Kidney (tissue), 14 donors: ENCODE data around the gene TTYH1. TPM values are rescaled to one million over a fixed set of nuclear protein-coding genes. Genes with fewer than 3 reads are reported as not detected.
A peak's percentile ranks its signal among the peaks of the same experiment; 100 is the strongest.

Experiments
- DNase-seq, 5 donors: peaks; one replicate each; pipeline ENCODE4 v3.0.0-alpha.2; 2013 to 2020
- FAIRE-seq: peaks from 2 replicates; lab custom pipeline; 2012; peaks lifted over from hg19 to GRCh38; lab: Jason Lieb, UNC
- H3K27ac ChIP-seq, 2 donors: one replicate each; pipeline ENCODE4 v1.7.0; 2013; ENCODE audit warnings: low read depth in 2 of 2, low read length in 2 of 2, inconsistent platforms in 1 of 2
- H3K27me3 ChIP-seq: one replicate; pipeline ENCODE4 v1.7.1; 2013; ENCODE audit warnings: low read length, inconsistent platforms; ENCODE audit not compliant: control insufficient read depth, insufficient read depth
- H3K36me3 ChIP-seq, 3 donors: one replicate each; pipeline versions ENCODE4 v1.7.0 to v1.7.1; 2013; ENCODE audit warnings: low read length in 3 of 3, control low read depth in 1 of 3, inconsistent platforms in 1 of 3; ENCODE audit not compliant: insufficient read depth in 3 of 3, control insufficient read depth in 2 of 3
- H3K4me1 ChIP-seq, 3 donors: one replicate each; pipeline versions ENCODE4 v1.7.0 to v1.7.1; 2013; ENCODE audit warnings: low read length in 3 of 3, inconsistent platforms in 1 of 3, low read depth in 1 of 3; ENCODE audit not compliant: control insufficient read depth in 2 of 3, insufficient read depth in 2 of 3
- H3K4me3 ChIP-seq, 3 donors: one replicate each; pipeline versions ENCODE4 v1.7.0 to v1.8.1; 2013; ENCODE audit warnings: low read length in 3 of 3, control low read depth in 1 of 3, inconsistent platforms in 1 of 3
- H3K9ac ChIP-seq, 3 donors: one replicate each; pipeline versions ENCODE4 v1.7.0 to v1.7.1; 2013; ENCODE audit warnings: low read length in 3 of 3, control low read depth in 1 of 3, inconsistent platforms in 1 of 3
- H3K9me3 ChIP-seq, 3 donors: one replicate each; pipeline versions ENCODE4 v1.7.0 to v1.7.1; 2013; ENCODE audit warnings: low read length in 3 of 3, control low read depth in 1 of 3, inconsistent platforms in 1 of 3; ENCODE audit not compliant: control insufficient read depth in 2 of 3, insufficient read depth in 1 of 3
- intact Hi-C: fragments of 100-400 bp; cut with DNase I; formaldehyde crosslinking; loops from one replicate; pipeline ENCODE4 v1.11.1; 2022
- polyA plus RNA-seq: library from polyadenylated mRNA; stranded (reverse); fragments of 350-450 nt; fragmentation: Illumina TruSeq; extraction: RNeasy Lipid Tissue Mini Kit (QIAGEN cat#74804); gene quantifications from one replicate; pipeline ENCODE4 v1.2.3, GENCODE V29; 2014; ENCODE audit warnings: low read depth, low replicate concordance; ENCODE audit not compliant: insufficient read depth
- total RNA-seq: library from RNA; stranded (reverse); fragmentation: NEBNext Ultra II Directional; extraction: Animal tissue kit (Norgen Biotek cat#: 25700); gene quantifications from one replicate; pipeline ENCODE4 v1.2.1, GENCODE V29; 2021
- TF ChIP-seq, protein P1 (sequence below): IDR thresholded peaks from 3 replicates; pipeline ENCODE4 v1.5.1; 2012; ENCODE audit warnings: mild to moderate bottlenecking, moderate library complexity, borderline replicate concordance; ENCODE audit not compliant: insufficient read depth; ENCODE audit errors: extremely low read depth
- donor health status: control.
- donor health status: control.
- donor health status: control.
- donor health status: control.
- donor health status: control.
- donor health status: DM: yes; HTN: yes; CAD: no.
- donor health status: Normal renal cell carcinoma (clear cell type).

Gene TTYH1
- total and polyA plus RNA-seq, 2 donors from 2014 or later, result 1.5 to 1.9 TPM

DNA sequence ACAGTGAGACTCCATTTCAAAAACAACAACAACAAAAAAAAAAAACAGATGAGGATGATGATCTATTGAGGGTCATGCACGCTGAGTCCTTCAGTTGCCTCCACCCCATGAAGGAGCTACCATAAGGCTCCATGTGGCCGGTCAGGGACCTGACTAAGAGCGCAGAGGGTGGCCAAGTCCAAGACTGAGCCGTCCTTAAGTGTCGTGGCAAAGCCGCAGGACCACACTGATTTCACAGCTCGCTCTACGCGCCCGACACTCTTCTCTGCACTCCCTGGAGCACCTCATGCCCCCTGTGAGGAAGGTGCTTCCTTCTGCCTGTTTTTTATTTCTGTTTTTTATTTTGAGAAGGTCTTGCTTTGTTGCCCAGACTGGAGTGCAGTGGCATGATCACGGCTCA, 12.3 kb downstream of the TTYH1 start:
- Histone ChIP-seq H3K4me3 (no peak overlapping the region), H3K27ac (no peak overlapping the region), H3K36me3 (no peaks in the 10 kb centered on the region), H3K9ac (no peak overlapping the region), H3K4me1 (peaks cover 0 to 3% (median 0%) of the 10 kb centered on the region in 3 donors), H3K9me3 (no peaks in the 10 kb centered on the region), H3K27me3 (no peaks in the 10 kb centered on the region)
- TF ChIP-seq, protein P1, sequence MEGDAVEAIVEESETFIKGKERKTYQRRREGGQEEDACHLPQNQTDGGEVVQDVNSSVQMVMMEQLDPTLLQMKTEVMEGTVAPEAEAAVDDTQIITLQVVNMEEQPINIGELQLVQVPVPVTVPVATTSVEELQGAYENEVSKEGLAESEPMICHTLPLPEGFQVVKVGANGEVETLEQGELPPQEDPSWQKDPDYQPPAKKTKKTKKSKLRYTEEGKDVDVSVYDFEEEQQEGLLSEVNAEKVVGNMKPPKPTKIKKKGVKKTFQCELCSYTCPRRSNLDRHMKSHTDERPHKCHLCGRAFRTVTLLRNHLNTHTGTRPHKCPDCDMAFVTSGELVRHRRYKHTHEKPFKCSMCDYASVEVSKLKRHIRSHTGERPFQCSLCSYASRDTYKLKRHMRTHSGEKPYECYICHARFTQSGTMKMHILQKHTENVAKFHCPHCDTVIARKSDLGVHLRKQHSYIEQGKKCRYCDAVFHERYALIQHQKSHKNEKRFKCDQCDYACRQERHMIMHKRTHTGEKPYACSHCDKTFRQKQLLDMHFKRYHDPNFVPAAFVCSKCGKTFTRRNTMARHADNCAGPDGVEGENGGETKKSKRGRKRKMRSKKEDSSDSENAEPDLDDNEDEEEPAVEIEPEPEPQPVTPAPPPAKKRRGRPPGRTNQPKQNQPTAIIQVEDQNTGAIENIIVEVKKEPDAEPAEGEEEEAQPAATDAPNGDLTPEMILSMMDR, result no peak
- intact Hi-C loops, result no loop called here
- FAIRE-seq (no peak), DNase-seq (no peak)

GRCh38 chr19:54428323-54429175, 13.3 kb downstream of the TTYH1 start:
- Histone ChIP-seq H3K27ac (no peak overlapping the region), H3K4me3 (no peak overlapping the region), H3K9me3 (no peaks in the 10 kb centered on the region), H3K9ac (no peak overlapping the region), H3K27me3 (no peaks in the 10 kb centered on the region), H3K36me3 (no peaks in the 10 kb centered on the region), H3K4me1 (peaks cover 0 to 3% (median 0%) of the 10 kb centered on the region in 3 donors)
- FAIRE-seq, result no peak
- intact Hi-C loops, result no loop called here
- DNase-seq, result peak in 1 of 5 donors; percentile 52
- TF ChIP-seq, protein P1, result no peak

GRCh38 chr19:54429176-54429495, 13.9 kb downstream of the TTYH1 start:
- H3K4me1 ChIP-seq, result peaks cover 0 to 3% (median 0%) of the 10 kb centered on the region in 3 donors
- no peak for FAIRE-seq
- no peak overlapping the region for H3K9ac ChIP-seq
- H3K27ac ChIP-seq, result no peak overlapping the region
- H3K9me3 ChIP-seq, result no peaks in the 10 kb centered on the region
- H3K4me3 ChIP-seq, result no peak overlapping the region
- H3K27me3 ChIP-seq, result no peaks in the 10 kb centered on the region
- DNase-seq, result no peak
- H3K36me3 ChIP-seq, result no peaks in the 10 kb centered on the region
- TF ChIP-seq, protein P1, result no peak
- intact Hi-C loops, result no loop called here
